ENCODE data around the gene MED20.
A peak's percentile ranks its signal among the peaks of the same experiment; 100 is the strongest.

The MED20 gene

GRCh38 chr6:41940759-41941279, 19.9 kb upstream of the MED20 start:
- peak; percentile 68 for DNase-seq

GRCh38 chr6:41939848-41940758, 19.2 kb upstream of the MED20 start:
- peak; percentile 68 for DNase-seq

- peak; percentile 61 for DNase-seq
Measured at GRCh38 chr6:41939176-41939847, 18.4 kb upstream of the MED20 start.

GRCh38 chr6:41938590-41939175, 17.7 kb upstream of the MED20 start:
- DNase-seq, result no peak

- no peak for DNase-seq
Measured at GRCh38 chr6:41937861-41938574, 17.1 kb upstream of the MED20 start.

GRCh38 chr6:41937472-41937860, 16.5 kb upstream of the MED20 start:
- DNase-seq, result no peak

- peak; percentile 75 for DNase-seq
Measured at GRCh38 chr6:41936073-41936837, 15.3 kb upstream of the MED20 start.

GRCh38 chr6:41935685-41936072, 14.7 kb upstream of the MED20 start:
- no peak for DNase-seq

GRCh38 chr6:41935193-41935574, 14.2 kb upstream of the MED20 start:
- no peak for DNase-seq

GRCh38 chr6:41934278-41935192, 13.6 kb upstream of the MED20 start:
- no peak for DNase-seq

GRCh38 chr6:41932378-41932777, 11.4 kb upstream of the MED20 start:
- no peak for DNase-seq

GRCh38 chr6:41931792-41932191, 10.9 kb upstream of the MED20 start:
- no peak for DNase-seq

GRCh38 chr6:41929924-41930323, 9.0 kb upstream of the MED20 start:
- no peak for DNase-seq

- no peak for DNase-seq
Measured at GRCh38 chr6:41927253-41927652, 6.3 kb upstream of the MED20 start.

- DNase-seq, result no peak
Measured at GRCh38 chr6:41922154-41922553, 1.2 kb upstream of the MED20 start.

GRCh38 chr6:41921712-41921998, 716 bp upstream of the MED20 start:
- no peak for DNase-seq

- peak; percentile 31 for DNase-seq
Measured at GRCh38 chr6:41917528-41917927, 3.4 kb downstream of the MED20 start.

GRCh38 chr6:41914869-41915530, 5.9 kb downstream of the MED20 start:
- DNase-seq, result no peak

GRCh38 chr6:41914343-41914742, 6.6 kb downstream of the MED20 start:
- no peak for DNase-seq

- DNase-seq, result no peak
Measured at GRCh38 chr6:41909727-41910126, 11.2 kb downstream of the MED20 start.
